GM12892 (cell line): ENCODE measurements around the gene FAM20A.

Experiments
- DNase-seq: peaks from one replicate; pipeline ENCODE4 v3.0.0; 2011; ENCODE audit not compliant: insufficient read length
- FAIRE-seq: peaks from 2 replicates; lab custom pipeline; 2011; peaks lifted over from hg19 to GRCh38; lab: Jason Lieb, UNC
- POLR2A ChIP-seq: IDR thresholded peaks from 2 replicates; pipeline ENCODE4 v1.6.1; 2011; ENCODE audit warnings: low read depth, low read length, control low read depth
- POLR2AphosphoS5 ChIP-seq: IDR thresholded peaks from 2 replicates; pipeline ENCODE4 v1.6.1; 2011; ENCODE audit warnings: low read depth, low read length, control low read depth
- TAF1 ChIP-seq: IDR thresholded peaks from 2 replicates; pipeline ENCODE4 v1.6.1; 2011; ENCODE audit warnings: low read depth, mild to moderate bottlenecking, control low read depth, low read length, borderline replicate concordance

Gene FAM20A

GRCh38 chr17:68623811-68624210, 22.6 kb upstream of the FAM20A start:
- DNase-seq (no peak), FAIRE-seq (no peak)
- TF ChIP-seq TAF1 (no peak), POLR2A (no peak), POLR2AphosphoS5 (no peak)

- TF ChIP-seq POLR2AphosphoS5 (no peak), TAF1 (no peak), POLR2A (no peak)
- DNase-seq, result no peak
- no peak for FAIRE-seq
Measured at GRCh38 chr17:68622423-68622822, 21.3 kb upstream of the FAM20A start.

- FAIRE-seq (no peak), DNase-seq (no peak)
- TF ChIP-seq POLR2A (no peak), POLR2AphosphoS5 (no peak), TAF1 (no peak)
Measured at GRCh38 chr17:68621065-68621464, 19.9 kb upstream of the FAM20A start.

- no peak for FAIRE-seq
- TF ChIP-seq POLR2A, result no peak
- no peak for TF ChIP-seq TAF1
- no peak for TF ChIP-seq POLR2AphosphoS5
- no peak for DNase-seq
Measured at GRCh38 chr17:68616334-68616733, 15.2 kb upstream of the FAM20A start.

- DNase-seq (no peak), FAIRE-seq (no peak)
- TF ChIP-seq TAF1, result no peak
- no peak for TF ChIP-seq POLR2AphosphoS5
- TF ChIP-seq POLR2A, result no peak
Measured at GRCh38 chr17:68614718-68615117, 13.6 kb upstream of the FAM20A start.

GRCh38 chr17:68613739-68614298, 12.7 kb upstream of the FAM20A start:
- peak; percentile 63 for FAIRE-seq
- no peak for DNase-seq
- no peak for TF ChIP-seq TAF1
- TF ChIP-seq POLR2A, result no peak
- TF ChIP-seq POLR2AphosphoS5, result no peak

GRCh38 chr17:68612923-68613292, 11.7 kb upstream of the FAM20A start:
- TF ChIP-seq TAF1 (no peak), POLR2A (no peak), POLR2AphosphoS5 (no peak)
- no peak for FAIRE-seq
- no peak for DNase-seq

- DNase-seq (no peak), FAIRE-seq (no peak)
- no peak for TF ChIP-seq POLR2AphosphoS5
- TF ChIP-seq POLR2A, result no peak
- no peak for TF ChIP-seq TAF1
Measured at GRCh38 chr17:68612209-68612922, 11.2 kb upstream of the FAM20A start.

- FAIRE-seq (no peak), DNase-seq (no peak)
- TF ChIP-seq POLR2AphosphoS5 (no peak), POLR2A (no peak), TAF1 (no peak)
Measured at GRCh38 chr17:68611353-68612208, 10.4 kb upstream of the FAM20A start.

- DNase-seq (no peak), FAIRE-seq (no peak)
- TF ChIP-seq POLR2A (no peak), TAF1 (no peak), POLR2AphosphoS5 (no peak)
Measured at GRCh38 chr17:68610554-68610953, 9.4 kb upstream of the FAM20A start.

GRCh38 chr17:68608515-68609130, 7.5 kb upstream of the FAM20A start:
- no peak for FAIRE-seq
- DNase-seq, result no peak
- TF ChIP-seq POLR2AphosphoS5 (no peak), TAF1 (no peak), POLR2A (no peak)
